Mesothelial cell of epicardium (in vitro differentiated cells): ENCODE measurements around the gene SLC9A3. TPM values are rescaled to one million over a fixed set of nuclear protein-coding genes. Genes with fewer than 3 reads are reported as not detected.

ENCODE experiments used
- DNase-seq, 2 experiments: peaks; one replicate each; pipeline ENCODE4 v3.0.0; 2021; ENCODE audit warnings: low spot score in 2 of 2; ENCODE audit not compliant: unreplicated experiment in 2 of 2
- H3K27ac Mint-ChIP-seq: 2 replicates; pipeline ENCODE4 v1.8.0; 2021; ENCODE audit warnings: mixed read lengths
- H3K27me3 Mint-ChIP-seq: 2 replicates; pipeline ENCODE4 v1.8.0; 2021; ENCODE audit warnings: low read depth, mixed read lengths
- H3K36me3 Mint-ChIP-seq: 2 replicates; pipeline ENCODE4 v1.8.0; 2021; ENCODE audit warnings: mixed read lengths
- H3K4me1 Mint-ChIP-seq: 2 replicates; pipeline ENCODE4 v1.8.0; 2021; ENCODE audit warnings: mixed read lengths
- H3K4me3 Mint-ChIP-seq: 2 replicates; pipeline ENCODE4 v1.8.0; 2021; ENCODE audit warnings: mild to moderate bottlenecking, moderate library complexity, mixed read lengths
- H3K9me3 Mint-ChIP-seq: 2 replicates; pipeline ENCODE4 v1.8.0; 2021; ENCODE audit warnings: mixed read lengths
- CTCF ChIP-seq: fragments of 200-600 bp; sonication (generic); IDR thresholded peaks from one replicate; pipeline ENCODE4 v1.5.0; 2021; ENCODE audit warnings: antibody characterized with exemption; ENCODE audit not compliant: unreplicated experiment
- total RNA-seq: library from RNA; stranded (reverse); gene quantifications from 3 replicates; pipeline ENCODE4 v1.2.1, GENCODE V29; 2021

The SLC9A3 gene
- total RNA-seq, 1 donor from 2014 or later, result 2.3 TPM

GRCh38 chr5:431001-431710 lies 93.1 kb downstream of the SLC9A3 start:
- Mint-ChIP-seq H3K4me1 (peaks cover 7% of the 10 kb centered on the region), H3K27me3 (peaks cover 3% of the 10 kb centered on the region), H3K9me3 (no peaks in the 10 kb centered on the region), H3K27ac (no peak overlapping the region), H3K4me3 (no peak overlapping the region), H3K36me3 (peaks cover 10% of the 10 kb centered on the region)
- peak in 1 of 2 experiments; percentile 81 for DNase-seq
- peak; percentile 87 for TF ChIP-seq CTCF

DNA sequence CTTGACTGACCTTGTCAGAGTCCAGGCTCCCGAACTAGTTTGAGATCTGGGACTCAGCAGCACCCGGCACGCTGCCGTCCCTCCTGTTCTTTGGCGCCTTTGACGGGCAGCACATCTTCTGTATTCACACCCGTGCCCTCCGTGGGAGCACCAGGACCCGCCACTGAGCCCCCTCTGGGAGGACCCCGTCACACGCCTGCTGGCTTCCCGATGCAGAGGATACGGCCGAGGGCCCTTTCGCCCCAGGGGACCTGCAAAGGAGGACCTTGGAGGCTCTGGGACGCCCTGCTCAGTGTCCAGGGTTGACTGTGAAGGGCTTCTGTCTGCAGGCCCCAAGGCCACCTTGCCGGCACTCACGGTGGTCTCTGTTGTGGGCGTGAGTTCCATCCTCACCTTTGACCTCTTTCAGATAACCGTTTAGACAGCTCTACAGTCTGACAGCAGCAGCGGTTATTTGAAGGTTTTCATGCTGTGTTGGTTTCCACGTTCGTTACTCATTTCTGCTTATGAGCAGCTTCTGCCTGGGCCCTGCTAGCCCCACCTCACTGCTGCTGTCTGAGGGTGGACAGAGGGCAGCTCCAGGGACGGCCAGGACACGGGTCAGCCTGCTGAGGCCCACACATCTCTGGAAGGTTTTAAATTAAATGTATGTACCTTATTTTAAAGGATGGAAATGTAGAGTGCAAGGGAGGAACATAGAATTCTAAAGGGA lies 93.9 kb downstream of the SLC9A3 start:
- no peaks in the 10 kb centered on the region for H3K9me3 Mint-ChIP-seq
- TF ChIP-seq CTCF, result no peak
- peak in 1 of 2 experiments; percentile 31 for DNase-seq
- peaks cover 3% of the 10 kb centered on the region for H3K27me3 Mint-ChIP-seq
- peaks cover 10% of the 10 kb centered on the region for H3K36me3 Mint-ChIP-seq
- H3K4me3 Mint-ChIP-seq, result no peak overlapping the region
- H3K4me1 Mint-ChIP-seq, result peaks cover 7% of the 10 kb centered on the region
- H3K27ac Mint-ChIP-seq, result peak overlapping the region; percentile 86

GRCh38 chr5:429453-430188 lies 94.6 kb downstream of the SLC9A3 start:
- Mint-ChIP-seq H3K36me3 (peaks cover 10% of the 10 kb centered on the region), H3K27me3 (no peaks in the 10 kb centered on the region), H3K4me3 (no peak overlapping the region), H3K9me3 (no peaks in the 10 kb centered on the region), H3K4me1 (peaks cover 7% of the 10 kb centered on the region), H3K27ac (peak overlapping the region; percentile 86)
- no peak for DNase-seq
- no peak for TF ChIP-seq CTCF

- Mint-ChIP-seq H3K27me3 (no peaks in the 10 kb centered on the region), H3K4me1 (peaks cover 7% of the 10 kb centered on the region), H3K4me3 (no peak overlapping the region), H3K27ac (no peak overlapping the region), H3K36me3 (peaks cover 10% of the 10 kb centered on the region), H3K9me3 (no peaks in the 10 kb centered on the region)
- TF ChIP-seq CTCF, result no peak
- peak in 1 of 2 experiments; percentile 19 for DNase-seq
These were observed 95.3 kb downstream of the SLC9A3 start for GRCh38 chr5:428754-429452.

DNA sequence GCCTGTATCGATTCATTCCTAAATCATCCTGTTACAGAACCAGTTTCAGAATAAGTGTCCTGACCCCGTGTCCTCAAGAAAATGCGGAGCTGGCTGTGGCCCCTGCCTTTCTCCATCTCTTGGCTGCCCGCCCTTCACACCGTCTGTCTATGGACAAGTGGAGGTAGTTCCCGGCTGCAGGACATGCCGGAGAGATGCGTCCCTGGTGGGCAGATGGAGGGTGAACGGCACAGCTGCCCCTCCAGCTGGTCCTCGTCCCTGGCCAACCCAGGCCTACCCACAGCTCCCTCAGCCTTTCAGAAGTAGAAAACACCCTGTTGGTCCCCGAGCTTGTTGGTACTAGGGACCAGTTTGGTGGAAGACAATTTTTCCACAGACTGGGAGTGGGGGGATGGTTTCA lies 96.0 kb downstream of the SLC9A3 start:
- Mint-ChIP-seq H3K9me3 (no peaks in the 10 kb centered on the region), H3K4me1 (peaks cover 7% of the 10 kb centered on the region)
- DNase-seq, result peak in 1 of 2 experiments; percentile 33

More for the DNA sequence above, 96.0 kb downstream of the SLC9A3 start:
- Mint-ChIP-seq H3K4me3 (no peak overlapping the region), H3K27me3 (no peaks in the 10 kb centered on the region), H3K27ac (no peak overlapping the region), H3K36me3 (peaks cover 10% of the 10 kb centered on the region)
- TF ChIP-seq CTCF, result no peak
